Testis (tissue), 2 donors: ENCODE data around the gene CEP350.

ENCODE experiments used
- POLR2A ChIP-seq: fragments of 450-650 bp; IDR thresholded peaks from one replicate; pipeline ENCODE4 v1.6.1; 2017; ENCODE audit warnings: antibody characterized with exemption, mild to moderate bottlenecking, moderate library complexity
- TF ChIP-seq, protein P1 (sequence below), 3 experiments: fragments of 450-650 bp in 2 of 3; fragments of 200-600 bp in 1 of 3; sonication (generic) in 1 of 3; IDR thresholded peaks; one replicate each; pipeline ENCODE4 v1.5.1; 2016 to 2019; ENCODE audit warnings: antibody characterized with exemption in 3 of 3, mild to moderate bottlenecking in 2 of 3, moderate library complexity in 1 of 3

DNA sequence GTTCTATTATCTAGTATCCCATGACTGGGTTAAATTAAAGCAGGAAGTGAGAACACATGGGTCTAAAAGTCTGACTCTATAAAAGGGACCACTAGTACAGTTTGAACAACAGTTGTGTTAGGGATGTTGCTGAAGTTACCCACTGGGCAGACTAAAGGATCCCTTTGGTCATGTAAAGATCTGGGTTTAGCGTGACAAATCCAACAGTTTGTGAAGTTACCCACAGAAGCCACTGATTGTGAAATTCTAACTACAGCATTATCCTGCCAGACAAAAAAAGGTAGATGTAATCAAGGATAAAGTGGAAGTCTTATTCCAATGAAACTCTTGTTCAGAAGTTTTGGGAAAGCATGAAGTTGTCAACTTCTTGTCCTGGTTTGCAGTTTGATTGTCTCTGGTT is 205.7 kb downstream of the CEP350 start:
- no peak for TF ChIP-seq POLR2A
- TF ChIP-seq, protein P1, sequence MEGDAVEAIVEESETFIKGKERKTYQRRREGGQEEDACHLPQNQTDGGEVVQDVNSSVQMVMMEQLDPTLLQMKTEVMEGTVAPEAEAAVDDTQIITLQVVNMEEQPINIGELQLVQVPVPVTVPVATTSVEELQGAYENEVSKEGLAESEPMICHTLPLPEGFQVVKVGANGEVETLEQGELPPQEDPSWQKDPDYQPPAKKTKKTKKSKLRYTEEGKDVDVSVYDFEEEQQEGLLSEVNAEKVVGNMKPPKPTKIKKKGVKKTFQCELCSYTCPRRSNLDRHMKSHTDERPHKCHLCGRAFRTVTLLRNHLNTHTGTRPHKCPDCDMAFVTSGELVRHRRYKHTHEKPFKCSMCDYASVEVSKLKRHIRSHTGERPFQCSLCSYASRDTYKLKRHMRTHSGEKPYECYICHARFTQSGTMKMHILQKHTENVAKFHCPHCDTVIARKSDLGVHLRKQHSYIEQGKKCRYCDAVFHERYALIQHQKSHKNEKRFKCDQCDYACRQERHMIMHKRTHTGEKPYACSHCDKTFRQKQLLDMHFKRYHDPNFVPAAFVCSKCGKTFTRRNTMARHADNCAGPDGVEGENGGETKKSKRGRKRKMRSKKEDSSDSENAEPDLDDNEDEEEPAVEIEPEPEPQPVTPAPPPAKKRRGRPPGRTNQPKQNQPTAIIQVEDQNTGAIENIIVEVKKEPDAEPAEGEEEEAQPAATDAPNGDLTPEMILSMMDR (IDR thresholded peaks at IDR 0.05): no peak
